Hepatocyte (in vitro differentiated cells): ENCODE measurements around the gene VPS51. TPM values are rescaled to one million over a fixed set of nuclear protein-coding genes. Genes with fewer than 3 reads are reported as not detected.

Experiments used
- DNase-seq: peaks from one replicate; pipeline ENCODE4 v3.0.0-alpha.2; 2016; ENCODE audit warnings: low spot score
- H2AFZ ChIP-seq: fragments of 200-600 bp; sonication (generic); 2 replicates; pipeline ENCODE4 v1.6.0; 2016; ENCODE audit warnings: antibody characterized with exemption, mild to moderate bottlenecking
- H3K27ac ChIP-seq: fragments of 200-600 bp; sonication (generic); 2 replicates; pipeline ENCODE4 v1.5.1; 2016; ENCODE audit warnings: mild to moderate bottlenecking
- H3K27me3 ChIP-seq: fragments of 200-600 bp; sonication (generic); 2 replicates; pipeline ENCODE4 v1.6.1; 2016
- H3K36me3 ChIP-seq: fragments of 200-600 bp; sonication (generic); replicated peaks from 2 replicates; pipeline ENCODE4 v1.5.1; 2016; ENCODE audit warnings: low read depth; ENCODE audit not compliant: insufficient read depth
- H3K4me1 ChIP-seq: fragments of 200-600 bp; sonication (generic); 2 replicates; pipeline ENCODE4 v1.5.1; 2016; ENCODE audit warnings: mild to moderate bottlenecking, moderate library complexity; ENCODE audit not compliant: insufficient read depth
- H3K4me2 ChIP-seq: fragments of 200-600 bp; sonication (generic); 2 replicates; pipeline ENCODE4 v1.6.0; 2016
- H3K4me3 ChIP-seq: fragments of 200-600 bp; sonication (generic); 2 replicates; pipeline ENCODE4 v1.5.1; 2016; ENCODE audit warnings: mild to moderate bottlenecking
- H3K79me2 ChIP-seq: fragments of 200-600 bp; sonication (generic); 2 replicates; pipeline ENCODE4 v1.6.0; 2017; ENCODE audit warnings: mild to moderate bottlenecking
- H3K9me2 ChIP-seq: fragments of 200-600 bp; sonication (generic); replicated peaks from 2 replicates; pipeline ENCODE4 v1.6.0; 2017; ENCODE audit warnings: mild to moderate bottlenecking; ENCODE audit not compliant: insufficient read depth
- H3K9me3 ChIP-seq: fragments of 200-600 bp; sonication (generic); 2 replicates; pipeline ENCODE4 v1.5.1; 2016; ENCODE audit warnings: low read depth, mild to moderate bottlenecking
- H4K20me1 ChIP-seq: fragments of 200-600 bp; sonication (generic); 2 replicates; pipeline ENCODE4 v1.6.0; 2016; ENCODE audit warnings: mild to moderate bottlenecking; ENCODE audit not compliant: insufficient read depth, poor library complexity, severe bottlenecking
- CTCF ChIP-seq: fragments of 200-600 bp; sonication (generic); IDR thresholded peaks from 2 replicates; pipeline ENCODE4 v1.5.1; 2016; ENCODE audit warnings: antibody characterized with exemption, mild to moderate bottlenecking; ENCODE audit not compliant: poor library complexity
- EZH2 ChIP-seq: fragments of 200-600 bp; sonication (generic); IDR thresholded peaks from 2 replicates; pipeline ENCODE4 v1.6.1; 2016; ENCODE audit warnings: antibody characterized with exemption, mild to moderate bottlenecking, borderline replicate concordance
- EZH2phosphoT487 ChIP-seq: fragments of 200-600 bp; sonication (generic); IDR thresholded peaks from one replicate; pipeline ENCODE4 v1.6.1; 2018; ENCODE audit warnings: antibody characterized with exemption, mild to moderate bottlenecking, low read depth, moderate library complexity; ENCODE audit not compliant: unreplicated experiment, severe bottlenecking
- WGBS: methylation state at CpG from one replicate; pipeline ENCODE4 v1.1.6; 2016; ENCODE audit warnings: low lambda C conversion rate; ENCODE audit errors: missing lambda C conversion rate; 5-methylcytosine and 5-hydroxymethylcytosine counted together
- polyA plus RNA-seq: library from polyadenylated mRNA; unstranded; fragments of >200 nt; fragmentation: Nextera tagmentation; extraction: Ambion mirVana; gene quantifications from 2 replicates; pipeline ENCODE4 v1.2.1, GENCODE V29; 2016
- total RNA-seq: library from RNA; depleted of rRNA; stranded (reverse); fragments of >200 nt; gene quantifications from 2 replicates; pipeline ENCODE4 v1.2.3, GENCODE V29; 2014

Gene VPS51
- total and polyA plus RNA-seq, 2 experiments from 2014 or later = 63.5 to 242 TPM

GRCh38 chr11:65151331-65151899, 55.4 kb downstream of the VPS51 start:
- H4K20me1 ChIP-seq = no peaks in the 10 kb centered on the region
- H3K27ac ChIP-seq = peak overlapping the region; percentile 25
- no peaks in the 10 kb centered on the region for H3K9me3 ChIP-seq
- H3K4me2 ChIP-seq = no peak overlapping the region
- WGBS = 89% methylated on average over 3 of the region's 3 CpGs
- no peaks in the 10 kb centered on the region for H3K36me3 ChIP-seq
- H2AFZ ChIP-seq = no peak overlapping the region
- H3K79me2 ChIP-seq = no peaks in the 10 kb centered on the region
- no peak for DNase-seq
- H3K9me2 ChIP-seq = no peaks in the 10 kb centered on the region
- TF ChIP-seq CTCF (no peak), EZH2phosphoT487 (no peak), EZH2 (no peak)
- no peak overlapping the region for H3K4me3 ChIP-seq
- H3K4me1 ChIP-seq = peaks cover 8% of the 10 kb centered on the region
- no peaks in the 10 kb centered on the region for H3K27me3 ChIP-seq

- Histone ChIP-seq H3K27ac (no peak overlapping the region), H3K4me3 (no peak overlapping the region), H3K4me2 (no peak overlapping the region), H3K36me3 (no peaks in the 10 kb centered on the region), H3K9me3 (no peaks in the 10 kb centered on the region), H3K79me2 (no peaks in the 10 kb centered on the region), H4K20me1 (no peaks in the 10 kb centered on the region), H3K9me2 (no peaks in the 10 kb centered on the region), H3K4me1 (peaks cover 8% of the 10 kb centered on the region), H2AFZ (no peak overlapping the region), H3K27me3 (no peaks in the 10 kb centered on the region)
- WGBS = 92% methylated on average over 2 of the region's 2 CpGs
- TF ChIP-seq EZH2 = no peak
- TF ChIP-seq EZH2phosphoT487 = no peak
- no peak for TF ChIP-seq CTCF
- DNase-seq = no peak
These were observed 56.1 kb downstream of the VPS51 start for GRCh38 chr11:65152122-65152521.

- H3K9me2 ChIP-seq = no peaks in the 10 kb centered on the region
- WGBS = 91% methylated on average over 3 of the region's 3 CpGs
These were observed 60.2 kb downstream of the VPS51 start for GRCh38 chr11:65156256-65156655.

GRCh38 chr11:65156926-65157325, 60.9 kb downstream of the VPS51 start:
- TF ChIP-seq EZH2 (no peak), CTCF (no peak), EZH2phosphoT487 (no peak)
- no peak overlapping the region for H3K27ac ChIP-seq
- H3K4me3 ChIP-seq = no peak overlapping the region
- H3K9me3 ChIP-seq = no peaks in the 10 kb centered on the region
- no peaks in the 10 kb centered on the region for H3K4me1 ChIP-seq
- DNase-seq = no peak
- no peaks in the 10 kb centered on the region for H3K27me3 ChIP-seq
- WGBS = 98% methylated on average over 3 of the region's 3 CpGs
- no peaks in the 10 kb centered on the region for H3K36me3 ChIP-seq
- H3K4me2 ChIP-seq = no peak overlapping the region
- no peaks in the 10 kb centered on the region for H3K79me2 ChIP-seq
- H2AFZ ChIP-seq = no peak overlapping the region
- H4K20me1 ChIP-seq = no peaks in the 10 kb centered on the region
- no peaks in the 10 kb centered on the region for H3K9me2 ChIP-seq

More at GRCh38 chr11:65156256-65156655, 60.2 kb downstream of the VPS51 start:
- Histone ChIP-seq H3K79me2 (no peaks in the 10 kb centered on the region), H3K4me3 (no peak overlapping the region), H3K4me1 (no peaks in the 10 kb centered on the region), H3K9me3 (no peaks in the 10 kb centered on the region), H3K4me2 (no peak overlapping the region), H3K27me3 (no peaks in the 10 kb centered on the region), H4K20me1 (no peaks in the 10 kb centered on the region), H3K36me3 (no peaks in the 10 kb centered on the region), H3K27ac (no peak overlapping the region), H2AFZ (no peak overlapping the region)
- no peak for TF ChIP-seq EZH2phosphoT487
- TF ChIP-seq EZH2 = no peak
- no peak for DNase-seq
